IMR-90 (cell line): ENCODE results near the gene LGALS3. TPM values are rescaled to one million over a fixed set of nuclear protein-coding genes. Genes with fewer than 3 reads are reported as not detected.

Experiments used
- ATAC-seq: fragments of 200-7000 bp; cut with Tn5 transposase; 2 replicates; pipeline ENCODE4 v1.9.1; 2020; ENCODE audit warnings: low read depth, mild to moderate bottlenecking, moderate library complexity
- BruUV-seq: library from RNA; stranded (reverse); fragments of 400-500 nt; replicated peaks from 2 replicates; lab custom pipeline; 2021; lab: Mats Ljungman, UMichigan
- CTCF ChIA-PET: fragments of 300-600 bp; formaldehyde crosslinking; extraction: SDS; loops from one replicate; lab custom pipeline; 2021; ENCODE audit warnings: antibody characterized with exemption; lab: Yijun Ruan, JAX
- POLR2A ChIA-PET: fragments of 300-600 bp; sonication (Branson Sonifier 250); formaldehyde crosslinking; loops from one replicate; lab custom pipeline; 2022; ENCODE audit warnings: antibody characterized with exemption; ENCODE audit not compliant: unreplicated experiment; lab: Charles Lee
- DNase-seq: peaks from one replicate; pipeline ENCODE4 v3.0.0; 2013
- H2AFZ ChIP-seq: replicated peaks from 2 replicates; pipeline ENCODE3; 2013; ENCODE audit warnings: low read length, mild to moderate bottlenecking; ENCODE audit not compliant: poor library complexity
- H2AK5ac ChIP-seq: 2 replicates; pipeline ENCODE4 v1.6.1; 2013; ENCODE audit warnings: low read depth, low read length, inconsistent platforms
- H2AK9ac ChIP-seq: replicated peaks from 2 replicates; pipeline ENCODE3; 2013; ENCODE audit warnings: mild to moderate bottlenecking, low read depth, low read length, moderate library complexity; ENCODE audit not compliant: poor library complexity
- H2BK120ac ChIP-seq: 2 replicates; pipeline ENCODE4 v1.6.1; 2013; ENCODE audit warnings: low read depth, low read length, inconsistent platforms
- H2BK15ac ChIP-seq: 3 replicates; pipeline ENCODE4 v1.6.1; 2013; ENCODE audit warnings: low read depth, low read length, inconsistent platforms
- H2BK20ac ChIP-seq: 2 replicates; pipeline ENCODE4 v1.6.1; 2013; ENCODE audit warnings: low read depth, mild to moderate bottlenecking, inconsistent platforms, low read length, moderate library complexity
- H2BK5ac ChIP-seq: 2 replicates; pipeline ENCODE4 v1.6.1; 2013; ENCODE audit warnings: mild to moderate bottlenecking, low read depth, low read length, inconsistent platforms; ENCODE audit not compliant: poor library complexity, severe bottlenecking
- H3K14ac ChIP-seq: replicated peaks from 2 replicates; pipeline ENCODE4 v1.6.1; 2013; ENCODE audit warnings: low read depth, low read length, inconsistent platforms
- H3K18ac ChIP-seq: 2 replicates; pipeline ENCODE4 v1.6.1; 2013; ENCODE audit warnings: low read depth, low read length, control low read depth
- H3K23ac ChIP-seq: 2 replicates; pipeline ENCODE4 v1.6.1; 2013; ENCODE audit warnings: low read depth, low read length, inconsistent platforms
- H3K27ac ChIP-seq: 2 replicates; pipeline ENCODE4 v1.5.1; 2013; ENCODE audit warnings: mild to moderate bottlenecking, control low read depth, low read length; ENCODE audit not compliant: insufficient read depth
- H3K27me3 ChIP-seq: 2 replicates; pipeline ENCODE4 v1.6.1; 2013; ENCODE audit warnings: low read length; ENCODE audit not compliant: control insufficient read depth, insufficient read depth
- H3K36me3 ChIP-seq: 2 replicates; pipeline ENCODE4 v1.6.1; 2013; ENCODE audit warnings: low read length, mixed read lengths; ENCODE audit not compliant: control insufficient read depth, insufficient read depth
- H3K4ac ChIP-seq: 2 replicates; pipeline ENCODE4 v1.6.1; 2013; ENCODE audit warnings: low read depth, low read length, inconsistent platforms
- H3K4me1 ChIP-seq: 2 replicates; pipeline ENCODE4 v1.6.1; 2013; ENCODE audit warnings: low read length, mixed read lengths; ENCODE audit not compliant: control insufficient read depth, insufficient read depth
- H3K4me2 ChIP-seq: 2 replicates; pipeline ENCODE4 v1.6.1; 2013; ENCODE audit warnings: low read depth, mild to moderate bottlenecking, control low read depth, low read length, moderate library complexity
- H3K4me3 ChIP-seq: 2 replicates; pipeline ENCODE4 v1.5.1; 2013; ENCODE audit warnings: low read depth, mild to moderate bottlenecking, control low read depth, low read length, moderate library complexity; ENCODE audit not compliant: insufficient read depth
- H3K56ac ChIP-seq: 2 replicates; pipeline ENCODE4 v1.6.1; 2013; ENCODE audit warnings: low read length, inconsistent platforms; ENCODE audit not compliant: insufficient read depth; ENCODE audit errors: extremely low read depth
- H3K79me1 ChIP-seq, 2 experiments: 2 replicates each; pipeline ENCODE4 v1.6.1; 2013; ENCODE audit warnings: low read length in 2 of 2, inconsistent platforms in 1 of 2, low read depth in 1 of 2
- H3K9ac ChIP-seq: 2 replicates; pipeline ENCODE4 v1.6.1; 2013; ENCODE audit warnings: low read depth, low read length, control low read depth
- H3K9me1 ChIP-seq: 2 replicates; pipeline ENCODE4 v1.6.1; 2013; ENCODE audit warnings: low read length, inconsistent platforms; ENCODE audit not compliant: insufficient read depth
- H3K9me3 ChIP-seq: 2 replicates; pipeline ENCODE4 v1.6.1; 2013; ENCODE audit warnings: low read length; ENCODE audit not compliant: control insufficient read depth, insufficient read depth
- H4K20me1 ChIP-seq: 2 replicates; pipeline ENCODE4 v1.6.1; 2013; ENCODE audit warnings: low read length, inconsistent platforms; ENCODE audit not compliant: insufficient read depth
- H4K5ac ChIP-seq: 2 replicates; pipeline ENCODE4 v1.6.1; 2013; ENCODE audit warnings: mild to moderate bottlenecking, low read depth, low read length, control low read depth
- H4K8ac ChIP-seq, 2 experiments: 2 replicates each; pipeline ENCODE4 v1.6.1; 2013; ENCODE audit warnings: low read depth in 2 of 2, low read length in 2 of 2, control low read depth in 1 of 2, inconsistent platforms in 1 of 2
- H4K91ac ChIP-seq: 2 replicates; pipeline ENCODE4 v1.6.1; 2013; ENCODE audit warnings: low read depth, low read length, inconsistent platforms; ENCODE audit not compliant: insufficient read depth
- BHLHE40 ChIP-seq: fragments of 150-350 bp; IDR thresholded peaks from 2 replicates; pipeline ENCODE4 v1.6.1; 2016; ENCODE audit warnings: mild to moderate bottlenecking, low read depth, low read length
- CEBPB ChIP-seq: IDR thresholded peaks from 2 replicates; pipeline ENCODE4 v1.6.1; 2012; ENCODE audit warnings: low read depth, low read length, improper control_type of control experiment
- CHD1 ChIP-seq: IDR thresholded peaks from 2 replicates; pipeline ENCODE4 v1.6.1; 2012; ENCODE audit warnings: low read depth, low read length, improper control_type of control experiment
- FOS ChIP-seq: fragments of 150-350 bp; IDR thresholded peaks from 2 replicates; pipeline ENCODE4 v1.6.1; 2016; ENCODE audit warnings: low read depth, low read length
- MAFK ChIP-seq: IDR thresholded peaks from 2 replicates; pipeline ENCODE4 v1.6.1; 2012; ENCODE audit warnings: low read depth, low read length, improper control_type of control experiment
- MAZ ChIP-seq: IDR thresholded peaks from 2 replicates; pipeline ENCODE4 v1.6.1; 2012; ENCODE audit warnings: low read depth, mild to moderate bottlenecking, low read length, improper control_type of control experiment, moderate library complexity, borderline replicate concordance
- MXI1 ChIP-seq: IDR thresholded peaks from 2 replicates; pipeline ENCODE4 v1.6.1; 2012; ENCODE audit warnings: low read depth, mild to moderate bottlenecking, low read length, moderate library complexity, borderline replicate concordance
- NFE2L2 ChIP-seq: fragments of 150-350 bp; IDR thresholded peaks from 2 replicates; pipeline ENCODE4 v1.6.1; 2016; ENCODE audit warnings: low read depth, mild to moderate bottlenecking, low read length
- POLR2A ChIP-seq: IDR thresholded peaks from 2 replicates; pipeline ENCODE4 v1.6.1; 2012; ENCODE audit warnings: mild to moderate bottlenecking, low read depth, low read length
- RAD21 ChIP-seq: IDR thresholded peaks from 2 replicates; pipeline ENCODE4 v1.6.1; 2012; ENCODE audit warnings: low read length, improper control_type of control experiment
- RCOR1 ChIP-seq: IDR thresholded peaks from 2 replicates; pipeline ENCODE4 v1.6.1; 2012; ENCODE audit warnings: mild to moderate bottlenecking, low read length, improper control_type of control experiment; ENCODE audit not compliant: insufficient replicate concordance
- RFX5 ChIP-seq: IDR thresholded peaks from 2 replicates; pipeline ENCODE4 v1.8.0; 2012; ENCODE audit warnings: low read depth, mild to moderate bottlenecking, low read length, moderate library complexity
- SMC3 ChIP-seq: fragments of 150-350 bp; IDR thresholded peaks from 2 replicates; pipeline ENCODE4 v1.6.1; 2016; ENCODE audit warnings: low read depth, mild to moderate bottlenecking, antibody characterized with exemption, low read length, moderate library complexity
- WGBS, 2 experiments: methylation state at CpG; one replicate each; pipeline versions ENCODE4 v1.1.5 to v1.1.7; 2013; ENCODE audit warnings: missing lambda C conversion rate in 2 of 2; ENCODE audit not compliant: insufficient read length in 1 of 2; ENCODE audit errors: extremely low coverage in 2 of 2; 5-methylcytosine and 5-hydroxymethylcytosine counted together
- dilution Hi-C: fragments of 300-500 bp; cut with HindIII; formaldehyde crosslinking; loops from one replicate; pipeline ENCODE4 v1.14.3; 2018; ENCODE audit warnings: low sequenced_read_pairs; ENCODE audit not compliant: unreplicated experiment
- in situ Hi-C: fragments of 300-500 bp; cut with MboI; formaldehyde crosslinking; loops from 3 replicates; pipeline ENCODE4 v1.14.3; 2019; ENCODE audit warnings: low sequenced_read_pairs, inconsistent platforms, mixed read lengths
- intact Hi-C: fragments of 100-400 bp; cut with micrococcal nuclease; formaldehyde crosslinking; loops from 2 replicates; pipeline ENCODE4 v1.10.0; 2022
- polyA plus RNA-seq, 3 experiments: library from polyadenylated mRNA; depleted of rRNA; stranded (reverse); fragments of >200 nt; gene quantifications; 2 replicates each; pipeline ENCODE4 v1.2.3, GENCODE V29; 2012; ENCODE audit warnings: low replicate concordance in 1 of 3
- total RNA-seq: library from RNA; depleted of rRNA; stranded (reverse); fragments of >200 nt; gene quantifications from 2 replicates; pipeline ENCODE4 v1.2.3, GENCODE V29; 2012
- TF ChIP-seq, protein P1 (sequence below): fragments of 150-350 bp; IDR thresholded peaks from 2 replicates; pipeline ENCODE4 v1.6.1; 2017; ENCODE audit warnings: mild to moderate bottlenecking, antibody characterized with exemption, low read length, low read depth
- TF ChIP-seq, protein P2 (sequence below): conservative IDR thresholded peaks from 2 replicates; pipeline ENCODE4 v1.5.1; 2012; ENCODE audit warnings: mild to moderate bottlenecking, low read depth, low read length, improper control_type of control experiment
- TF ChIP-seq, protein P3 (sequence below): fragments of 150-350 bp; IDR thresholded peaks from 2 replicates; pipeline ENCODE4 v1.6.1; 2016; ENCODE audit warnings: low read depth, mild to moderate bottlenecking, low read length, moderate library complexity, borderline replicate concordance

LGALS3 gene
- total and polyA plus RNA-seq, 2 of the 4 experiments (the other 2 are of a cell fraction), result 84.4 to 171 TPM

DNA sequence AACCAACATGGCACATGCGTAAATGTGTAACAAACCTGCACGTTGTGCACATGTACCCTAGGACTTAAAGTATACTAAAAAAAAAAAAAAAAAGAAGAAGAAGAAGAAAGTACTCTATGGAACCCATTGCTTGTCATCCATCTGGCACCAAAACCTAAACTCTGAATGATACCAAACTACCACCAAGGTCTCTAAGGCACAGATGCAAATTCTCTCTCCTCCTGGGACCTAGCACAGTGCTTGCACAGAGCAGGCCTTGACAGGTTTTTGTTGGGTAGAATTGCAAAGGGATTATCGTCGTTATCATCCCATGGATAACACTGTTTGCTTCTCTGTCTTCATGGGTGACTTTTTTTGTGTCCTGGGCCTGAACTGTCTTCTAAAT is 13.2 kb upstream of the LGALS3 start:
- ATAC-seq, result no peak
- in situ Hi-C loops, result no loop called here
- no peak overlapping the region for H2BK120ac ChIP-seq

More for the DNA sequence above, 13.2 kb upstream of the LGALS3 start:
- H3K4me2 ChIP-seq, result no peak overlapping the region
- TF ChIP-seq MXI1 (no peak), RFX5 (no peak), CHD1 (no peak), SMC3 (no peak), MAFK (no peak), FOS (no peak), POLR2A (no peak), RAD21 (no peak), BHLHE40 (no peak), NFE2L2 (no peak), RCOR1 (no peak), MAZ (no peak), CEBPB (no peak)
- TF ChIP-seq, protein P1, sequence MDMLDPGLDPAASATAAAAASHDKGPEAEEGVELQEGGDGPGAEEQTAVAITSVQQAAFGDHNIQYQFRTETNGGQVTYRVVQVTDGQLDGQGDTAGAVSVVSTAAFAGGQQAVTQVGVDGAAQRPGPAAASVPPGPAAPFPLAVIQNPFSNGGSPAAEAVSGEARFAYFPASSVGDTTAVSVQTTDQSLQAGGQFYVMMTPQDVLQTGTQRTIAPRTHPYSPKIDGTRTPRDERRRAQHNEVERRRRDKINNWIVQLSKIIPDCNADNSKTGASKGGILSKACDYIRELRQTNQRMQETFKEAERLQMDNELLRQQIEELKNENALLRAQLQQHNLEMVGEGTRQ, result no peak
- TF ChIP-seq, protein P2, sequence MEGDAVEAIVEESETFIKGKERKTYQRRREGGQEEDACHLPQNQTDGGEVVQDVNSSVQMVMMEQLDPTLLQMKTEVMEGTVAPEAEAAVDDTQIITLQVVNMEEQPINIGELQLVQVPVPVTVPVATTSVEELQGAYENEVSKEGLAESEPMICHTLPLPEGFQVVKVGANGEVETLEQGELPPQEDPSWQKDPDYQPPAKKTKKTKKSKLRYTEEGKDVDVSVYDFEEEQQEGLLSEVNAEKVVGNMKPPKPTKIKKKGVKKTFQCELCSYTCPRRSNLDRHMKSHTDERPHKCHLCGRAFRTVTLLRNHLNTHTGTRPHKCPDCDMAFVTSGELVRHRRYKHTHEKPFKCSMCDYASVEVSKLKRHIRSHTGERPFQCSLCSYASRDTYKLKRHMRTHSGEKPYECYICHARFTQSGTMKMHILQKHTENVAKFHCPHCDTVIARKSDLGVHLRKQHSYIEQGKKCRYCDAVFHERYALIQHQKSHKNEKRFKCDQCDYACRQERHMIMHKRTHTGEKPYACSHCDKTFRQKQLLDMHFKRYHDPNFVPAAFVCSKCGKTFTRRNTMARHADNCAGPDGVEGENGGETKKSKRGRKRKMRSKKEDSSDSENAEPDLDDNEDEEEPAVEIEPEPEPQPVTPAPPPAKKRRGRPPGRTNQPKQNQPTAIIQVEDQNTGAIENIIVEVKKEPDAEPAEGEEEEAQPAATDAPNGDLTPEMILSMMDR, result no peak
- TF ChIP-seq, protein P3, sequence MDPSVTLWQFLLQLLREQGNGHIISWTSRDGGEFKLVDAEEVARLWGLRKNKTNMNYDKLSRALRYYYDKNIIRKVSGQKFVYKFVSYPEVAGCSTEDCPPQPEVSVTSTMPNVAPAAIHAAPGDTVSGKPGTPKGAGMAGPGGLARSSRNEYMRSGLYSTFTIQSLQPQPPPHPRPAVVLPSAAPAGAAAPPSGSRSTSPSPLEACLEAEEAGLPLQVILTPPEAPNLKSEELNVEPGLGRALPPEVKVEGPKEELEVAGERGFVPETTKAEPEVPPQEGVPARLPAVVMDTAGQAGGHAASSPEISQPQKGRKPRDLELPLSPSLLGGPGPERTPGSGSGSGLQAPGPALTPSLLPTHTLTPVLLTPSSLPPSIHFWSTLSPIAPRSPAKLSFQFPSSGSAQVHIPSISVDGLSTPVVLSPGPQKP, result no peak
- H4K5ac ChIP-seq, result no peak overlapping the region
- H2BK20ac ChIP-seq, result no peak overlapping the region
- H3K79me1 ChIP-seq, result no peaks in the 10 kb centered on the region
- ChIA-PET POLR2A (no interaction called here), CTCF (no interaction called here)
- H2AK9ac ChIP-seq, result no peak overlapping the region
- H3K9me3 ChIP-seq, result no peaks in the 10 kb centered on the region
- no peak overlapping the region for H4K8ac ChIP-seq
- no peak overlapping the region for H2BK15ac ChIP-seq
- dilution Hi-C loops (no loop called here), intact Hi-C loops (no loop called here)
- peaks cover 4% of the 10 kb centered on the region for H3K9me1 ChIP-seq
- H3K4me3 ChIP-seq, result no peak overlapping the region
- H2AFZ ChIP-seq, result no peak overlapping the region
- H3K23ac ChIP-seq, result no peak overlapping the region
- H4K91ac ChIP-seq, result no peak overlapping the region
- H3K14ac ChIP-seq, result no peak overlapping the region
- no CpG with 5 or more reads among the region's 4 CpGs for WGBS, 2 experiments
- no peaks in the 10 kb centered on the region for H3K36me3 ChIP-seq
- DNase-seq, result no peak
- H3K27ac ChIP-seq, result no peak overlapping the region
- no peak overlapping the region for H3K9ac ChIP-seq
- no peak overlapping the region for H2AK5ac ChIP-seq
- H3K18ac ChIP-seq, result no peak overlapping the region
- H3K4me1 ChIP-seq, result peaks cover 2% of the 10 kb centered on the region; the same call in 1 of the 2 replicates
- H3K56ac ChIP-seq, result no peak overlapping the region
- no peak overlapping the region for H2BK5ac ChIP-seq
- H4K20me1 ChIP-seq, result no peaks in the 10 kb centered on the region
- no TSS peak for BruUV-seq
- H3K27me3 ChIP-seq, result no peaks in the 10 kb centered on the region
- no peak overlapping the region for H3K4ac ChIP-seq
